Thyroid gland (tissue), 4 donors: ENCODE measurements around the gene PTBP2. TPM values are rescaled to one million over a fixed set of nuclear protein-coding genes. Genes with fewer than 3 reads are reported as not detected.

Source experiments
- DNase-seq, 2 donors: peaks; one replicate each; pipeline ENCODE4 v3.0.0-alpha.2; 2019
- H3K27ac ChIP-seq, 3 donors: fragments of 200-600 bp; sonication (generic); 1 replicate in 2 of 3; 2 replicates in 1 of 3; pipeline ENCODE4 v1.5.1; 2016 to 2019; ENCODE audit warnings: mild to moderate bottlenecking in 1 of 3, moderate library complexity in 1 of 3
- H3K27me3 ChIP-seq: fragments of 200-600 bp; sonication (generic); one replicate; pipeline ENCODE4 v1.5.1; 2019
- H3K36me3 ChIP-seq, 2 donors: fragments of 200-600 bp; sonication (generic); one replicate each; pipeline ENCODE4 v1.5.1; 2016 to 2019
- H3K4me1 ChIP-seq, 2 donors: fragments of 200-600 bp; sonication (generic); one replicate each; pipeline ENCODE4 v1.5.1; 2017 to 2019
- H3K4me3 ChIP-seq, 3 donors: fragments of 200-600 bp; sonication (generic); replicated peaks in 1 of 3; 1 replicate in 2 of 3; 2 replicates in 1 of 3; pipeline ENCODE4 v1.5.1; 2016; ENCODE audit warnings: mild to moderate bottlenecking in 1 of 3
- H3K9me3 ChIP-seq: fragments of 200-600 bp; sonication (generic); one replicate; pipeline ENCODE4 v1.5.1; 2017
- POLR2A ChIP-seq, 2 donors: fragments of 450-650 bp; IDR thresholded peaks; one replicate each; pipeline ENCODE4 v1.6.1; 2017; ENCODE audit warnings: antibody characterized with exemption in 2 of 2, mild to moderate bottlenecking in 2 of 2, moderate library complexity in 1 of 2
- WGBS, 2 donors: methylation state at CpG; one replicate each; pipeline ENCODE4 v1.1.5; 2017; 5-methylcytosine and 5-hydroxymethylcytosine counted together
- intact Hi-C: fragments of 100-400 bp; cut with DNase I; formaldehyde crosslinking; loops from one replicate; pipeline ENCODE4 v1.15.1; 2023
- total RNA-seq, 4 donors: library from RNA; depleted of rRNA; stranded (reverse); fragments of >200 nt; gene quantifications; one replicate each; pipeline ENCODE4 v1.2.3, GENCODE V29; 2016
- TF ChIP-seq, protein P1 (sequence below), 6 experiments: fragments of 200-600 bp in 3 of 6; fragments of 450-650 bp in 3 of 6; sonication (generic) in 3 of 6; IDR thresholded peaks; one replicate each; pipeline ENCODE4 v1.5.1; 2016 to 2019; ENCODE audit warnings: antibody characterized with exemption in 6 of 6, mild to moderate bottlenecking in 2 of 6, inconsistent platforms in 1 of 6, moderate library complexity in 1 of 6

PTBP2 gene
- 10 to 100 TPM; 69.9 to 99.3 (median 91.8) TPM for total RNA-seq

DNA sequence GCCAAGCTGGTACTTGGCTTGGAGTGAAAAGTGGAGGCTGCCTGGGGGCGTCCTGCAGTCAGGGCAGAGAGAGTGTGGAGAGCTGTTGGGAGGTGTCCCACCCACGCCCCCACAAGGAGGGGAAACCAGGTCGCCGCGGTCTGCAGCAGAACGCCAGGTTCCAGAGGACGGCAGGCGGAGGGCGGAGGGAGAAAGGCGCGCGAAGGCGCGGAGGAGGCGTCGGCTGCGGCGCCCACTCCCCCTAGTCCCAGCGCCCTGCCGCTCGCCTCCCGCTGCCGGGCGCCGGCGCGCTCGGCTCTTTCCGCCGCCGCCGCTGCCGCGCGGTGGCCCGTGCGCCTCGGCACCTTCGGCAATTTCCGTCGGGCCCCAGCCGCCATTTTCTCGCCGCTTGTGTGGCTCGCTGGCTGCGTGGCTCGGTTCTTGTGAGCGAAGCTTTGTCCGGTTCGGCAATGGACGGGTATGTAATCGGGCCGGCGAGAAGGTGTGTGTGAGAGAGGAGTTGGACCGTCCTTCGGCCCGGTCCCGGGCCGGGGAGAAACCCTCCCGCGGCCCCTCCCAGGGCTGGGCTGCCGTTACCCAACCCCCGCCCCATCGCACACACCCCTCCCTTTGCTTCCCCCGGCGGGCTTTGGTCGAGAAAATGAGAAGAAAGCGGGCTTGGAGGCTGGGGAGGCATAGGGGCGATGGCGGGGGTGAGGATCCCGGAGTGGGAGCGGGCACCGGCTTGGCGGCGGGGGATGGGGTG is at the start of gene PTBP2:
Gene PTBP2, plus strand, starts transcription at position 369 of the 745 bp plus-strand sequence. Its CDS starts 81 bp downstream, at position 450.
- H3K27ac ChIP-seq, result peak within 1 kb of the TSS; percentile 93 to 98 (median 95)
- peak within 1 kb of the TSS; percentile 69 to 93 (median 69) for H3K4me3 ChIP-seq
- peaks cover 4 to 10% of the 10 kb centered on the region in 2 donors for H3K4me1 ChIP-seq
- no peaks in the 10 kb centered on the region for H3K9me3 ChIP-seq
- WGBS, 2 donors, result 0% methylated on average over 23 to 38 of the region's 75 CpGs
- no peaks in the 10 kb centered on the region for H3K27me3 ChIP-seq
- H3K36me3 ChIP-seq, result no peaks in the 10 kb centered on the region
- peak; percentile 77 to 80 for DNase-seq
- peak; percentile 15 to 71 for TF ChIP-seq POLR2A (IDR thresholded peaks at IDR 0.05)
- TF ChIP-seq, protein P1, sequence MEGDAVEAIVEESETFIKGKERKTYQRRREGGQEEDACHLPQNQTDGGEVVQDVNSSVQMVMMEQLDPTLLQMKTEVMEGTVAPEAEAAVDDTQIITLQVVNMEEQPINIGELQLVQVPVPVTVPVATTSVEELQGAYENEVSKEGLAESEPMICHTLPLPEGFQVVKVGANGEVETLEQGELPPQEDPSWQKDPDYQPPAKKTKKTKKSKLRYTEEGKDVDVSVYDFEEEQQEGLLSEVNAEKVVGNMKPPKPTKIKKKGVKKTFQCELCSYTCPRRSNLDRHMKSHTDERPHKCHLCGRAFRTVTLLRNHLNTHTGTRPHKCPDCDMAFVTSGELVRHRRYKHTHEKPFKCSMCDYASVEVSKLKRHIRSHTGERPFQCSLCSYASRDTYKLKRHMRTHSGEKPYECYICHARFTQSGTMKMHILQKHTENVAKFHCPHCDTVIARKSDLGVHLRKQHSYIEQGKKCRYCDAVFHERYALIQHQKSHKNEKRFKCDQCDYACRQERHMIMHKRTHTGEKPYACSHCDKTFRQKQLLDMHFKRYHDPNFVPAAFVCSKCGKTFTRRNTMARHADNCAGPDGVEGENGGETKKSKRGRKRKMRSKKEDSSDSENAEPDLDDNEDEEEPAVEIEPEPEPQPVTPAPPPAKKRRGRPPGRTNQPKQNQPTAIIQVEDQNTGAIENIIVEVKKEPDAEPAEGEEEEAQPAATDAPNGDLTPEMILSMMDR (IDR thresholded peaks at IDR 0.05), result no peak
- intact Hi-C loops, result no loop called here

DNA sequence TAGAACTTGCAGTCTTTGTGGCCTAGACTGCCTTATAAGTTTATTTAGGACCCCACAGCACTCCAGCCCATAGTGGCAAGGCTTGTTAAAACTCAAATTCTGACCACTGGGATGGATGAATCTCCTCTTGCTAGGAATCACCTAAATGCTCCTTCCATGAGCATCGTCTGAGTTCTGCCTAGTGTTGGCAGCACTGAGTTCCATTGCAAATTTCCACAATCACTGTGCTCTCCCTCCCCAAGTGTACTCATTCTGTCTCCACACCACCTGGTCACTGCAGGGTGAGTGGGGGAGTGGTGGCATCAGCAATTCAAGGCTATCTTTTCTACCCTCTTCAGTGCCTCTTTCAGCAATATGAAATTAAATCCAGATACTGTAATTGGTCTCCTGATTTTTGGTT is 46.7 kb upstream of the PTBP2 start:
- intact Hi-C loops, result no loop called here
- H3K27ac ChIP-seq, result no peak overlapping the region
- H3K4me1 ChIP-seq, result no peaks in the 10 kb centered on the region
- H3K27me3 ChIP-seq, result no peaks in the 10 kb centered on the region
- 33 to 60% methylated on average over 1 of the region's 1 CpG for WGBS, 2 donors
- DNase-seq, result no peak
- H3K36me3 ChIP-seq, result no peaks in the 10 kb centered on the region
- no peaks in the 10 kb centered on the region for H3K9me3 ChIP-seq
- H3K4me3 ChIP-seq, result no peak overlapping the region
- TF ChIP-seq POLR2A (IDR thresholded peaks at IDR 0.05), result no peak
- TF ChIP-seq, protein P1 (IDR thresholded peaks at IDR 0.05), result no peak

DNA sequence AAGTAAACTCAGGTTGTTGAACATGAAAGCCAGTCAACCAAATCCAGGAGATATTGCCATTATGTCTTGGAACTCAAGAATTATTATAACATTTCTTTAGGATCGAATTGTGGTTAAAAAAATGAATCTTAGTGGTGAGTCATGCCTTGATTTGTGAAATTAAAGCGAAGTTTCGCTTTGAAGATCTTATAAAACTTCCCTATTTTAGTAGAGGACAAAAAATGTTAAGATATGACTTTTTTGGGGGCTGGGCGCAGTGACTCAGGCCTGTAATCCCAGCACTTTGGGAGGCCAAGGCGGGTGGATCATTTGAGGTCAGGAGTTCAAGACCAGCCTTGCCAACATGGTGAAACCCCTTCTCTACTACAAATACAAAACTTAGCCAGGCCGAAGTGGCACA is 39.5 kb upstream of the PTBP2 start:
- Histone ChIP-seq H3K27ac (no peak overlapping the region), H3K4me1 (no peaks in the 10 kb centered on the region), H3K4me3 (no peak overlapping the region), H3K36me3 (no peaks in the 10 kb centered on the region), H3K27me3 (no peaks in the 10 kb centered on the region), H3K9me3 (no peaks in the 10 kb centered on the region)
- no peak for TF ChIP-seq POLR2A (IDR thresholded peaks at IDR 0.05)
- TF ChIP-seq, protein P1 (IDR thresholded peaks at IDR 0.05), result no peak
- 63 to 88% methylated on average over 6 of the region's 6 CpGs for WGBS, 2 donors
- DNase-seq, result no peak
- intact Hi-C loops, result no loop called here

DNA sequence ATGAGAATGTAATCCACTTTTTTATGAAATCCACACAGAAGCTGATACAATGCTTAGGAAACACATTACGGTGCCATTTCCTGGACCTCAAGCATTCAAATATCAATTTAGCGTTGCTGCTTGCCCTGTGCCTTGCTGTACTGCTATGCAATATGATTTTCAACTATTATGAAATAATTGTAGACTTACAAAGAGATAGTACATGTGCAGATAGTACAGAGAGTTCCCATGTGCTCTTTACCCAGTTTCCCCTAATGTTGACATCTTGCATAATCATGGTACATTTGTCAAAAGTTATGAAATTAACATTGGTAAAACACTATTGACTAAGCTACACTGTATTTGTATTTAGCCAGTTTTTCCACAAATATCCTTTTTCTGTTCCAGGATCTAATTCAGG is 37.7 kb upstream of the PTBP2 start:
- TF ChIP-seq, protein P1 (IDR thresholded peaks at IDR 0.05), result no peak
- TF ChIP-seq POLR2A (IDR thresholded peaks at IDR 0.05), result no peak
- intact Hi-C loops, result no loop called here
- Histone ChIP-seq H3K9me3 (no peaks in the 10 kb centered on the region), H3K27ac (no peak overlapping the region), H3K4me1 (no peaks in the 10 kb centered on the region), H3K4me3 (no peak overlapping the region), H3K27me3 (no peaks in the 10 kb centered on the region), H3K36me3 (no peaks in the 10 kb centered on the region)
- DNase-seq, result no peak
- 81 to 84% methylated on average over 2 of the region's 2 CpGs for WGBS, 2 donors

GRCh38 chr1:96684744-96685143 is 36.8 kb upstream of the PTBP2 start:
- Histone ChIP-seq H3K9me3 (no peaks in the 10 kb centered on the region), H3K4me1 (no peaks in the 10 kb centered on the region), H3K36me3 (no peaks in the 10 kb centered on the region), H3K27me3 (no peaks in the 10 kb centered on the region), H3K27ac (no peak overlapping the region), H3K4me3 (no peak overlapping the region)
- DNase-seq, result no peak
- TF ChIP-seq, protein P1 (IDR thresholded peaks at IDR 0.05), result no peak
- no peak for TF ChIP-seq POLR2A (IDR thresholded peaks at IDR 0.05)
- intact Hi-C loops, result no loop called here
